VCaP (cell line): ENCODE results near the gene FXYD4.

Experiments used
- H3K27ac ChIP-seq: fragments of 450-650 bp; 2 replicates; pipeline ENCODE4 v1.5.1; 2017
- TF ChIP-seq, protein P1 (sequence below): fragments of 450-650 bp; conservative IDR thresholded peaks from 2 replicates; pipeline ENCODE4 v1.5.1; 2017; ENCODE audit warnings: mild to moderate bottlenecking, moderate library complexity

Gene FXYD4

DNA sequence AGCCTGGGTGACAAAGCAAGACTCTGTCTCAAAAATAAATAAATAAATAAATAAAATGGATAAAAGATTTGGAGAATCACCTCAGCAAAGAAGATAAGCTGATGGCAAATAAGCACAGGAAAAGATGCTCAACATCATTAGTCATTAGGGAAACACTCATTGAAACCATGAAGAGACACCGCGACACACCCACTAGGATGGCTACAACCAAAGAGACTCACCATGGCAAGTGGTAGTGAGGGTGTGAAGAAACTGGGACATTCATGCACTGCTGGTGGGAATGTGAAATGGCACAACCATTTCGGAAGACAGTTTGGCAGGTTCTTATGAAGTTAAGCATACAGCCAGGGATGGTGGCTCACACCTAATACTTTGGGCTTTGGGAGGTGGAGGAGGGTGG lies 37.8 kb upstream of the FXYD4 start:
- no peak overlapping the region for H3K27ac ChIP-seq
- TF ChIP-seq, protein P1, sequence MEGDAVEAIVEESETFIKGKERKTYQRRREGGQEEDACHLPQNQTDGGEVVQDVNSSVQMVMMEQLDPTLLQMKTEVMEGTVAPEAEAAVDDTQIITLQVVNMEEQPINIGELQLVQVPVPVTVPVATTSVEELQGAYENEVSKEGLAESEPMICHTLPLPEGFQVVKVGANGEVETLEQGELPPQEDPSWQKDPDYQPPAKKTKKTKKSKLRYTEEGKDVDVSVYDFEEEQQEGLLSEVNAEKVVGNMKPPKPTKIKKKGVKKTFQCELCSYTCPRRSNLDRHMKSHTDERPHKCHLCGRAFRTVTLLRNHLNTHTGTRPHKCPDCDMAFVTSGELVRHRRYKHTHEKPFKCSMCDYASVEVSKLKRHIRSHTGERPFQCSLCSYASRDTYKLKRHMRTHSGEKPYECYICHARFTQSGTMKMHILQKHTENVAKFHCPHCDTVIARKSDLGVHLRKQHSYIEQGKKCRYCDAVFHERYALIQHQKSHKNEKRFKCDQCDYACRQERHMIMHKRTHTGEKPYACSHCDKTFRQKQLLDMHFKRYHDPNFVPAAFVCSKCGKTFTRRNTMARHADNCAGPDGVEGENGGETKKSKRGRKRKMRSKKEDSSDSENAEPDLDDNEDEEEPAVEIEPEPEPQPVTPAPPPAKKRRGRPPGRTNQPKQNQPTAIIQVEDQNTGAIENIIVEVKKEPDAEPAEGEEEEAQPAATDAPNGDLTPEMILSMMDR: no peak

DNA sequence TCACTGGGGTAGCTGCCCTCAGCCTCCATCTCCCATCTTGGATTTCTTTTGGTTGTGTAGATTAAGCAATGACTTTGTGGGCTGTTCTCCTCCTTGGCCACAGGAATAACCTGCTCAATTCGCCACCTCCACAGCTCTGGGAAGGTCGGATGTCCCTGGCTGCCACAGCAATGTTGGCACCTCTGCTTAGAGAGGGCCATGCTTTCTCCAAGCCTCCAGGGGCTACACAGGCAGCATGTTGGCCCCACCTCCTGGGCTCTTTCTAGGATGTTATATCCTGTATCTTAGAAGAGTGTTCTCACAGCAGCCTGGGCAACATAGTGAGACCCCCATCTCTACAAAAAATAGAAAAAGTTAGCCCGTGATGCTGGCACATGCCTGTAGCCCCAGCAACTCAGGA lies 35.4 kb upstream of the FXYD4 start:
- peak overlapping the region; percentile 74; the same call in 1 of the 2 replicates for H3K27ac ChIP-seq
- TF ChIP-seq, protein P1: no peak

DNA sequence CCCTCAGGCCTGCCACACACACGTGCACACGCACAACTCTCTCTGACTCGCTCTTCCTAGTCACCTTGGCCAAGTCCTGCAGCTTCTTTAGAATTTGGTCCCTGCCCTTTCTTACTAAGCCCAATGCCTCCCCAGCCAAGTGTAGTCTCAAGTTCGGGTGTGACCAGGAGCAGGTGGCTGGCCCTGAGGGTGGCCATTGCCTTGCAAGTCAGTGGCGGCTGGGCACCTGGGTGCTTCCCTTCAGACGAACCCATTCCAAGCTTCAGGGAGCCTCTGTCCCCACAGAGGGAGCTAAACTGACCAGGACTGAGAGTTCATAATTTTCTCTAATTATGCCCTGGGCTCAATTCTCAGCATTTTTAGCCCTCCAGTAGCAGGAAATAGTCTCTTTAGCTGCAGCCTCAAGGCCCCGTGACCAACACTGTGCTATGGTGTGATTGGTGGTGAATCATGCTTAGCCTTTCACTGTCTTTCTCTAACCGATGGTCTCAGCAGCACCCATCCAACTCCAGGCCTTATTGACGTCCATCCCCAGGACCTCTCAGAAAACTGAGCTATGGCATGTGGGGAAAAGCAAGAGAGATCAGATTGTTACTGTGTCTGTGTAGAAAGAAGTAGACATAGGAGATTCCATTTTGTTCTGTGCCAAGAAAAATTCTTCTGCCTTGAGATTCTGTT lies 34.7 kb upstream of the FXYD4 start:
- TF ChIP-seq, protein P1: no peak
- H3K27ac ChIP-seq: peak overlapping the region; percentile 74

DNA sequence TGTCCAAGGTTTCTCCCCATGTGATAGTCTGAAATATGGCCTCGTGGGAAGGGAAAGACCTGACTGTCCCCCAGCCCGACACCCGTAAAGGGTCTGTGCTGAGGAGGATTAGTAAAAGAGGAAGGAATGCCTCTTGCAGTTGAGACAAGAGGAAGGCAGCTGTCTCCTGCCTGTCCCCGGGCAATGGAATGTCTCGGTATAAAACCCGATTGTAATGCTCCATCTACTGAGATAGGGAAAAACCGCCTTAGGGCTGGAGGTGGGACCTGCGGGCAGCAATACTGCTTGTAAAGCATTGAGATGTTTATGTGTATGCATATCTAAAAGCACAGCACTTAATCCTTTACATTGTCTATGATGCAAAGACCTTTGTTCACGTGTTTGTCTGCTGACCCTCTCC lies 33.9 kb upstream of the FXYD4 start:
- H3K27ac ChIP-seq: peak overlapping the region; percentile 74

DNA sequence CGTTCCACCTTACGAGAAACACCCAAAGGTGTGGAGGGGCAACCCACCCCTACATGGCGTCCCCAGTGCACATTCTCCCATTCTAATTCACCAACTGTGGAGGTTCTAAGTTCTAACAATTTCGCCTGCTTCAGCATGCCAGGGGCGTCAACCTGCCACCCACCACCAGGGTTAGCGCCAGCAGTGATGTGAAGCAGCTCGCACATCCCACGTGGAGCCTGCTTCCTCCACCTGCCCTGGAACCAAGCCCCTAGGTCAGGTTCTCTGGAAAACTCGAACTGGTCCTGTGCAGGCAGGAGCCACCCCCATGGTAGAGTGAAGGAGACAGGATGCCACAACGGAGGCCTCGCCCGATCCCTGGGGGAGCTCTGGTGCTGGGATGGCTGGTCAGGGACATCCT lies 33.3 kb upstream of the FXYD4 start:
- peak overlapping the region; percentile 74 for H3K27ac ChIP-seq
- TF ChIP-seq, protein P1: no peak

DNA sequence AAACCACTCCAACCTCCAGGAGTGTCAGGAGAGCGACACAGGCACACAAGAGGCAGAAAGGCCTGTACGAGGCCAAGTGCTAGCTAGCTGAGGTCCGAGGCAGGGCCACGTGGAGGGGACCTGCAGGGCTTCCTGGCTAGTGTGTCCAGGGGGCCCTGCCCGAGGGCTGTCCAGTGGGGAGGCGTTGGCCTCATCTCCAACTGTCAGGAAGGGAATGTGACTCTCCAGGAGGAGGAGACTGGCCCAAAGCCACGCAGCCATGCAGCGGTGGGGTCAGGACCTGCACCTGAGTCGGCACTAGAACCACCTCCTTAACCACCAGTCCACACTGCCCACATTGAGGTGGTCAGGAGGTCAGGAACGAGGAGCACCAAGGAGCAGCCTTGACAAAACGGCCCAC lies 32.3 kb upstream of the FXYD4 start:
- H3K27ac ChIP-seq: no peak overlapping the region
- TF ChIP-seq, protein P1: no peak

DNA sequence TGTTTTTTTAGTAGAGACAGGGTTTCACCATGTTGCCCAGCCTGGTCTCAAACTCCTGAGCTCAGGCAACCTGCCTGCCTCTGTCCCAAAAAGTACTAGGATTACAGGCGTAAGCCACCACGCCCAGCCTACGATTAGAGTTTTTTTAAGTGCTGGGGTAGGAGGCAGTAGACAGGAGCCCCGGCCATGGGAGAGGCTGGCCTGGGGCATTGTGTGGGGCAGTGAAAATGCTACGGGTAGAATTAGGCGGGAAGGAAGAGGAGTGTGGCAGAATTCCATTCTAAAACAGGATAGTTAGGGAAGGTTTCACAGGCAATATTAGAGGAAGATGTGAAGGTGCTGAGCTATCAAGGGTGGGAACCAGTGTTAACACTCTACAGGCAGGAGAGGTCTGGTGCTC lies 31.3 kb upstream of the FXYD4 start:
- TF ChIP-seq, protein P1: no peak
- H3K27ac ChIP-seq: no peak overlapping the region

DNA sequence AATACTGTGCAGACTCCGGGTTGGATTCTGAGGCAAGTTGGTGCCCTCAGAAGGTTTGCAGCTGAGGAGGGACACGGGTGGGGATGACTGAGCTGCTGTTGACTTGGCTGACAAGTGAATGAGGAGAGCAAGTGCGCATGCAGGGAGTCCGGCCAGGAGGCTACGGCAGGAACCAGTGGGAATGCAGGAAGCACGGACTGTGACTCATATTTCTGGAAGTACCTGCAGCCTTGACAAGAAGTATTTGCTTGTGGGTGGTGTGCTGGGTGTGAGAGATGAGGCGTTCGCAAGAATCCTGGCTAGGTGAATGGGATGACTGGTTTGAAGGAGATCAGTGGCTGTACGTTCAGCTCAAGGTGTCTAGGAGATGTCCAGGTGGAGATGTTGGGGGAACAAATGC lies 30.8 kb upstream of the FXYD4 start:
- H3K27ac ChIP-seq: no peak overlapping the region
- TF ChIP-seq, protein P1: no peak
